ENCODE measurements around the gene RXRG.

RXRG gene

DNA sequence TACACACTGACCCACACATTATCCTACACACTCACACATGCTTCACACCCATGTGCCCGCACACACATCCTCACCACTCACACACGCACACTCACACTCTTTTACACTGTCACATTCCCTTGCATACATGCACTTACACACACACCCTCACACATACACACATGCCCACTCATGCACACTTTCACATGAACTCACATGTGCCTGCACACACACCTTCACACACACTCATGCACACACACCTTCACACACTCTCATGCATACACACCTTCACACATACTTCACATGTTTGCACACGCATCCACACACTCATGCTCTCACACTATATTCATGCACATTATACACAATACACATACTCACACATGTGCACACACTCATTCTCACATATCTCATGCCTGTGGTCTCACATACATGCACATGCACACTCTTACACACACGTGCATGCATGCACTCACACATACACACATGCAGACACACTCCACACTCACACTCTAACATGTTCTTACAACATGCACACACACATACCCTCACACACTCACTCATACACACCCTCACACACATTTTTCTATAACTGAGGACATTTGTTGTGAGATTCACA lies 42.3 kb downstream of the RXRG start:
- TF ChIP-seq CTCF (conservative IDR thresholded peaks at IDR 0.05; ENCODE audit: low read length), result no peak
- H3K4me3 ChIP-seq (ENCODE audit: low read length), result no peak overlapping the region
- no peak for DNase-seq (ENCODE audit: low read depth)

- no peak for TF ChIP-seq CTCF (conservative IDR thresholded peaks at IDR 0.05; ENCODE audit: low read length)
- DNase-seq (ENCODE audit: low read depth), result peak; percentile 79
- H3K4me3 ChIP-seq (ENCODE audit: low read length), result no peak overlapping the region
Observed at GRCh38 chr1:165397944-165398343, 47.0 kb downstream of the RXRG start.

DNA sequence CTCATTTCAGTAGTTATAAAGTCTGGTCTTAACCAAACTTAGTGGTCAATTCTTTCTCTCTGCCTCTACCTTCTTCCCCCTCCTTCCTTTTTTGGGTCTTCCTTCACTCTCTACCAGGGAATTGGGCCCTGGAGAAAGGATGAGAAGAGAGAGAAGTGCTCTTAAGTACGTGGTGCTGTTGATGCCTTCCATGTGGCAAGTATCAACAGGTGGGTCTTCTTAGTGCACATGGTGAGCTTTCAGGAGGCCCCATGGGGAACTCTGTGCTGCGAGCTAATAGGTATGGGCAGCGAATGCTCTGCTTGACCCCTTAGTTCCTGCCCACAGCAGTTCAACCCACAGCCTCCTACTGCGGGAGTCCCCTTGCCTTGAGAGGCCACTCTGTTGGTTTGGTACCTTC lies 49.0 kb downstream of the RXRG start:
- TF ChIP-seq CTCF (conservative IDR thresholded peaks at IDR 0.05; ENCODE audit: low read length), result no peak
- H3K4me3 ChIP-seq (ENCODE audit: low read length), result no peak overlapping the region
- DNase-seq (ENCODE audit: low read depth), result no peak

DNA sequence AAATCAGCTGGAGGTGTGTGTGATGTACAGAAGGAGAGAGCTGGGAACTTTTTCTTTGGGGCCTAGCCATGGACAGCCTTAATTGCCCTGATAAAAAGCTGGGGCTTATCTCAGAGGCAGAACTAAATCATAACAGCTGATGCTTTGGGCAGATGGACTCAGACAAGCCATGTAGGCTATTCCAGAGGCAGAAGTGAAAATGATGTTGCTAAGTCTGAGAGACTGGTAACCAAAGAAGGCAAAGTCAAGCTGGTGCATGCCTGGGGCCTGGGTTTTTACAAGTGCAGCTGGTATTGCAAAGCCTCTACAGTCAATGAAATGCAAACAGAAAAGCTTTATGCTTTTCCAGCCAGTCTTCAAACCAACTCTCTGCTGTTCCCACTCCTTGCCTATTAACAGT lies 49.4 kb downstream of the RXRG start:
- DNase-seq (ENCODE audit: low read depth), result no peak
- no peak for TF ChIP-seq CTCF (conservative IDR thresholded peaks at IDR 0.05; ENCODE audit: low read length)
- H3K4me3 ChIP-seq (ENCODE audit: low read length), result no peak overlapping the region

DNA sequence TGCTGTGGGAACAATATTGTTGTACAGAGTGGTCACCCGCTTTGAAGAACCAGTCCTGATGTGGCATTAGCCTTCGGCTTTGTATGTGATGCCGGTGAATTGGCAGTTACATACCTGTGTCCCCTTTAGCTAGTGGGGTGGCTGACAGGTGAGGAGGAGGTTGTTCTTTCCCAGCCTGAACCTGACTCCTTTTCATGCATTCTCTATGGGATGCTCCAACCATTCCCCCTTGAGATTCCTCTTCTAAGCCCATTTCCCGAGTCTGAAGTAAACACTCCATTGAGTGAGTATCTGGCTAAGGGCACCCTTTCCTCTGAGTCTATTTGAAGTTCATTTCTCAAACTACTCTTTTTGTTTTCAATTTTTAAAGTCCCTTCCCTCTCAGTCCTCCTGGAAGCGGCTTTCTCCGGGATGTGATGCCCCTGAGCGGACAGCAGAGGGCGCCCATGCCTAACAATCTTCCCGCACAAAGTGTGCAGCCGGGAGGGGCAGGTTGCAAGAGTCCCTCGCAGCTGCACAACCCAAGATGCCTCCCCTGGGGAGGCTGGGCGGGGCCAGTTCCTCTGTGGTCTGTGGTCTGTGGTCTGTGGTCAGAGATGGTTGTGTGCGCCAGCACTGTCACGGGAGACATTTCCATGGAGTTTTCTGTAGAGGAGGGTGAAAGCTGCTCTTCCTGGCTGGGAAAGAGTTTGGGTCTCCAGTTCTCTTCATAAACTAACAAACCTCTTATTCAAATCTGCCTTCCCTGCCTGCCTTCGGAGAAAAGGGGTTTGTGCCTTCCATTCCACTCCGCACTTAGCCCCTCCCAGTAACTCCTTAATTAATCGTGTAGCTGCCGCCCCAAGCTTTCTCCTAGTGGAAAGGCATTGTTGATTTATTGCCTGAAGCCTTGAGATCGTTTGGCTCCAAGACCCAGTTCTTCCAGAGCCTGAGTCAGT lies 52.0 kb downstream of the RXRG start:
- H3K4me3 ChIP-seq (ENCODE audit: low read length), result peak overlapping the region; percentile 29
- TF ChIP-seq CTCF (conservative IDR thresholded peaks at IDR 0.05; ENCODE audit: low read length), result peak; percentile 91
- DNase-seq (ENCODE audit: low read depth), result peak; percentile 96

- DNase-seq (ENCODE audit: low read depth), result no peak
- no peak for TF ChIP-seq CTCF (conservative IDR thresholded peaks at IDR 0.05; ENCODE audit: low read length)
- no peak overlapping the region for H3K4me3 ChIP-seq (ENCODE audit: low read length)
Observed at GRCh38 chr1:165389609-165390008, 55.3 kb downstream of the RXRG start.

DNA sequence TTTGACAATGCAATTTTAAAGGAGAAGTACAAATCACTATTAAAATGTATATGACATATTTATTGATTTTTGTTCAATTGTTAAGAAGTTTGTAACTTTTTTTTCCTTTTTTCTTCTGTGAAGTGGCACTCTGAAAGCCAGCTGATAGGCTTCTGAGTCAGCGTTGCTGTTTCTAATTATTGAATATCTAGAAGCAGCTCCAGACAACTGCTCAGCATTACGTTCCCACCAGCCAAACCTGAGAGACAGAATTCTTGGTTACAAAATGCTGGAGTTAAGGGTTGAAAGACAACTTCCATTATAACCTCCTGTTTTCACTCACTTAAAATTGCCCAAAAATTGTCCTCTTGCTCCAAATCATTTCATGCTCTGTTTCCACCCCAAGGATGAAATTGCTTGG lies 57.0 kb downstream of the RXRG start:
- TF ChIP-seq CTCF (conservative IDR thresholded peaks at IDR 0.05; ENCODE audit: low read length), result no peak
- H3K4me3 ChIP-seq (ENCODE audit: low read length), result no peak overlapping the region
- peak; percentile 62 for DNase-seq (ENCODE audit: low read depth)

Measured in AG10803 (cell line).